Kidney epithelial cell (primary cell): ENCODE measurements around the gene SEMA5A. TPM values are rescaled to one million over a fixed set of nuclear protein-coding genes. Genes with fewer than 3 reads are reported as not detected.

ENCODE experiments used
- DNase-seq: peaks from one replicate; pipeline ENCODE4 v3.0.0-alpha.2; 2010; ENCODE audit warnings: low read depth
- H3K27me3 ChIP-seq: 2 replicates; pipeline ENCODE4 v1.6.0; 2011; ENCODE audit warnings: low read length; ENCODE audit not compliant: control insufficient read depth, insufficient read depth
- H3K36me3 ChIP-seq: 2 replicates; pipeline ENCODE4 v1.5.1; 2011; ENCODE audit warnings: low read length; ENCODE audit not compliant: control insufficient read depth, insufficient read depth
- H3K4me3 ChIP-seq: 2 replicates; pipeline ENCODE4 v1.5.1; 2011; ENCODE audit warnings: low read depth, mild to moderate bottlenecking, control low read depth, low read length
- total RNA-seq: library from RNA; depleted of rRNA; stranded (reverse); fragments of >200 nt; gene quantifications from 2 replicates; pipeline ENCODE4 v1.2.3, GENCODE V29; 2015
- TF ChIP-seq, protein P1 (sequence below): IDR thresholded peaks from 2 replicates; pipeline ENCODE4 v1.5.1; 2011; ENCODE audit warnings: mild to moderate bottlenecking, moderate library complexity, low read length, control low read depth, inconsistent platforms; ENCODE audit not compliant: insufficient read depth, poor library complexity, severe bottlenecking

SEMA5A gene
- total RNA-seq, 1 donor from 2014 or later: 4.7 TPM

DNA sequence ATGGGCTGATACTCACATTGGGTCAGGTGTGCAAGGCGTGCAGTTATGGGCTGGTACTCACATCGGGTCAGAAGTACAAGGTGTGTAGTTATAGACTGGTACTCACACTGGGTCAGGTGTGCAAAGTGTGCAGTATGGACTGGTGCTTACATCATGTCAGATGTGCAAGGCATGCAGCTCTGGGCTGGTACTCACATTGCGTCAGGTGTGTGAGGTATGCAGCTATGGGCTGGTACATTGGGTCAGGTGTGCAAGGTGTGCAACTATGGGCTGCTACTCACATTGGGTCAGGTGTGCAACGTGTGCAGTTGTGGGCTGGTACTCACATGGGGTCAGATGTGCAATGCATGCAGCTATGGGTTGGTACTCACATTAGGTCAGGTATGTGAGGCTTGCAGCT lies 213.8 kb downstream of the SEMA5A start:
- Histone ChIP-seq H3K36me3 (no peaks in the 10 kb centered on the region), H3K27me3 (no peaks in the 10 kb centered on the region), H3K4me3 (no peak overlapping the region)
- TF ChIP-seq, protein P1, sequence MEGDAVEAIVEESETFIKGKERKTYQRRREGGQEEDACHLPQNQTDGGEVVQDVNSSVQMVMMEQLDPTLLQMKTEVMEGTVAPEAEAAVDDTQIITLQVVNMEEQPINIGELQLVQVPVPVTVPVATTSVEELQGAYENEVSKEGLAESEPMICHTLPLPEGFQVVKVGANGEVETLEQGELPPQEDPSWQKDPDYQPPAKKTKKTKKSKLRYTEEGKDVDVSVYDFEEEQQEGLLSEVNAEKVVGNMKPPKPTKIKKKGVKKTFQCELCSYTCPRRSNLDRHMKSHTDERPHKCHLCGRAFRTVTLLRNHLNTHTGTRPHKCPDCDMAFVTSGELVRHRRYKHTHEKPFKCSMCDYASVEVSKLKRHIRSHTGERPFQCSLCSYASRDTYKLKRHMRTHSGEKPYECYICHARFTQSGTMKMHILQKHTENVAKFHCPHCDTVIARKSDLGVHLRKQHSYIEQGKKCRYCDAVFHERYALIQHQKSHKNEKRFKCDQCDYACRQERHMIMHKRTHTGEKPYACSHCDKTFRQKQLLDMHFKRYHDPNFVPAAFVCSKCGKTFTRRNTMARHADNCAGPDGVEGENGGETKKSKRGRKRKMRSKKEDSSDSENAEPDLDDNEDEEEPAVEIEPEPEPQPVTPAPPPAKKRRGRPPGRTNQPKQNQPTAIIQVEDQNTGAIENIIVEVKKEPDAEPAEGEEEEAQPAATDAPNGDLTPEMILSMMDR: no peak
- DNase-seq: no peak

DNA sequence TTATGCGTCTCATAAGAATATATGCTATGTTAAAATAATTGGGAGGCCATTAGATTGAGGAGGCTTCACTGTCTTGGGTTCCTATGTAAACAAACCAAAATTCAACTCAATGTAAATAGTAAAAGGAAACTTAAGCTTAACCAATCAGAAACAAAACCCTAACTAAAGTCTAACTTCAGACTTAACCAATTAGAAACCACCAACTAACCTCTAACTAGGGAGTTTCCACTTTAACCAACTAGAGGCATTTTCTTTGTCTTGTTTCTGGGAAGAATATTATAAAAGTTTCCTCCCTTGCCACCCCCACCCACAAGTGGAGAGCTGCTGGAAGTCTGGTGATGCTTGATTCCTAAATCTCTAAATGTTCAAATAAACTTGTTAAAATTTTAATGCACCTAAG lies 214.5 kb downstream of the SEMA5A start:
- no peak for DNase-seq
- Histone ChIP-seq H3K4me3 (no peak overlapping the region), H3K27me3 (no peaks in the 10 kb centered on the region), H3K36me3 (no peaks in the 10 kb centered on the region)
- TF ChIP-seq, protein P1: no peak

DNA sequence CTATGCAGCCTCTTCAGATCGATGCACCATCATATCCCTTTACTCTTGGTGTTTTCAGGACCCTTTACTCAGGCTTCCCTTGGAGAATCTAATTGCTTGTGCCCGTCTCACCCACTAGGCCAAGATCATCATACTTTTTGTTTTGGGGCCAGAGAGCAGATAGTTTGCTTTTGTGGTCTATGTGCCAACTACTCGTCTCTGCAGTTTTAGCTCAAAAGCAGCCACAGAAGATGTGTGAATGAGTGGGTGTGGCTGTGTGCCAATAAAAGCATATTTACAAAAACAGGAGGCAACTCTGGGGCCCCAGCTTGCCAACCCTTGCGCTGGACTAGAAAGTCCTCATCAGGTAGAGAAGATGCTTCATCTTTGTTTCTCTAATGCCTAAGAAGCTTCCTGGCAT lies 216.8 kb downstream of the SEMA5A start:
- no peak overlapping the region for H3K4me3 ChIP-seq
- no peak for DNase-seq
- no peaks in the 10 kb centered on the region for H3K36me3 ChIP-seq
- H3K27me3 ChIP-seq: no peaks in the 10 kb centered on the region
- TF ChIP-seq, protein P1: no peak

DNA sequence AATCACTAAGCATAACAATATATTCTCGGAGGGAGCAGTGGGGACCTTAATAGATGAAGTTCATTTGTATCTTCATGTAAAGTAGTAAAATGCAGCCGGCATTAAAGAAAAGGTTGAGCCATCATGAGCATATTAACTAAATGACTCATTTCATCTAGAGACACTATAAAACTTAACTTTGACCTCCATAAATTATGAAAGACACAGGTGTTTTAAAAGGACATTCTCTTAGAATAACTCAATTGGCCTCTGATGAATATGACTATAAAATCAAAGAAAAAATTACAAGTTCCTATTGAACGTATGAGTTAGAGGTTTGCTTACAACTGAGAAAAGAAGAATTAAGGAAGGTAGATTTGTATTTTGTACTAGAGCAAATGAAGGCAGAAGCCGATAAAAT lies 220.3 kb downstream of the SEMA5A start:
- no peak overlapping the region for H3K4me3 ChIP-seq
- H3K27me3 ChIP-seq: no peaks in the 10 kb centered on the region
- no peaks in the 10 kb centered on the region for H3K36me3 ChIP-seq
- no peak for DNase-seq
- TF ChIP-seq, protein P1: no peak

DNA sequence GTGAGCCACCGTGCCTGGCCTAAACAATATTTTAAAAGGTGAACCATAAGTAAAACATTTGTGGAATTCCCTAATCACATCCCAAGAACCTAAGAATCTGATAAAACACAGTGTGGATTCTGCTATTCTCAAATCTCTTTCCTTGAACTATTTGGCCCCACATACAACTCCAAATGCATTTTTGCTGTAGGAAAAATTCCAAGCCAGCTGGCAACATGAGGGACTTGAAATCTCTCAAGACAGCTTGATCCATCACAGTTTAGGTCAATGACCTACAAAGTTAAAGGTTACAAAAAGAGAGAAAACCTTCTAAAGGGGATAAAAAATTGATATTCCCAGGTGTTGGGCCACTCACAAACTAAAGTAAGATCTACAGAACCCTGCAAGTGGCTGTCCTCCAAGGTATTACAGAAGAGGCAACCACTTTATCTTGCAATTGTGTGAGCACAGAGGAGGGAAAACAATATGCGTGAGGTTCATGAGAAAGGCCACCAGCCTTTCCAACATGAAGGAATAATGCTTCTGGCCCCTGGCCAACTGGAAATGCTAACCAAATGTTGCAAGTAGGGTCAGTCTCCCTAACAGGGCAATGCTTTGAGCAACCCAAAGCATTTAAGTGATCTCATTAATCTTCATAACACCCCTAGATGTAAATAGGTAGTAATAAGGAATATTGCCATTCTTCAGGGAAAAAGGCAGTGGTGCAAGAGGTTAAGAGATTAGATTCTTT lies 221.4 kb downstream of the SEMA5A start:
- TF ChIP-seq, protein P1: no peak
- Histone ChIP-seq H3K4me3 (no peak overlapping the region), H3K36me3 (no peaks in the 10 kb centered on the region), H3K27me3 (no peaks in the 10 kb centered on the region)
- no peak for DNase-seq

DNA sequence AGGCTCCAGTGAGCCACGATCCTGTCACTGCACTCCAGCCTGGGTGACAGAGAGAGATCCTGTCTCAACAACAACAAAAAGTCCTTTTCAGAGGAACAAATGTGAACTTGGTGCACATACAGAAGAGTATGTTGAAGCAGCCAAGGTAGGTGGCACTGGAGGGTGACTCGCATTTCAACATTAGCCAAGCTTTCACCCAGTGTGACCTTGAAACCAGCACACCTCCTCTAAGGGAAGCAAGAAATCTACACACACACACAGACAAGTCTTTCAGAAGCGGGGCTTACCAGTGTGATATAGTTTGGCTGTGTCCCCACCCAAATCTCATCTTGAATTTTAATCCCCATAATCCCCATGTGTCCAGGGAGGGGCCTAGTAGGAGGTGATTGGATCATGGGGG lies 225.2 kb downstream of the SEMA5A start:
- no peak for DNase-seq
- Histone ChIP-seq H3K4me3 (no peak overlapping the region), H3K36me3 (no peaks in the 10 kb centered on the region), H3K27me3 (no peaks in the 10 kb centered on the region)
- TF ChIP-seq, protein P1: no peak
